ENCODE data around the gene PHACTR4. TPM values are rescaled to one million over a fixed set of nuclear protein-coding genes. Genes with fewer than 3 reads are reported as not detected.

The PHACTR4 gene
- total RNA-seq, 4 donors from 2014 or later = 9.1 to 17.7 (median 13.4) TPM

- ATAC-seq = no peak
- peak overlapping the region in 2 of 4 donors; percentile 46 to 57 for H3K27ac ChIP-seq
- H3K4me1 ChIP-seq = peaks cover 8 to 18% of the 10 kb centered on the region in 2 donors
- no peaks in the 10 kb centered on the region for H3K9me3 ChIP-seq
- no peak for DNase-seq
- H3K36me3 ChIP-seq = no peaks in the 10 kb centered on the region
- no peaks in the 10 kb centered on the region for H3K27me3 ChIP-seq
- no peak overlapping the region for H3K4me3 ChIP-seq
- in situ Hi-C loops (cut with MboI; ENCODE audit: low sequenced_read_pairs in 4 of 4) = no loop called here
- intact Hi-C loops (cut with DNase I; ENCODE audit: low total_unique reads) = loop anchor here (10.0 kb wide), 1 partner anchor 47 kb away; no protein-coding TSS in a partner anchor
- TF ChIP-seq CTCF (IDR thresholded peaks at IDR 0.05 in 4 of 5, conservative IDR thresholded peaks at IDR 0.05 in 1 of 5) = no peak
- no peak for TF ChIP-seq POLR2A (IDR thresholded peaks at IDR 0.05)
These were observed 48.5 kb downstream of the PHACTR4 start for GRCh38 chr1:28417926-28418637.

- H3K9me3 ChIP-seq = no peaks in the 10 kb centered on the region
- in situ Hi-C loops (cut with MboI; ENCODE audit: low sequenced_read_pairs in 4 of 4) = no loop called here
- TF ChIP-seq CTCF (IDR thresholded peaks at IDR 0.05 in 4 of 5, conservative IDR thresholded peaks at IDR 0.05 in 1 of 5) = no peak
- no peak for TF ChIP-seq POLR2A (IDR thresholded peaks at IDR 0.05)
- H3K4me1 ChIP-seq = peaks cover 0 to 12% of the 10 kb centered on the region in 2 donors
- intact Hi-C loops (cut with DNase I; ENCODE audit: low total_unique reads) = no loop called here
- H3K36me3 ChIP-seq = no peaks in the 10 kb centered on the region
- H3K4me3 ChIP-seq = no peak overlapping the region
- no peaks in the 10 kb centered on the region for H3K27me3 ChIP-seq
- ATAC-seq = no peak
- H3K27ac ChIP-seq = no peak overlapping the region
- no peak for DNase-seq
These were observed 52.2 kb downstream of the PHACTR4 start for GRCh38 chr1:28421744-28422143.

- in situ Hi-C loops (cut with MboI; ENCODE audit: low sequenced_read_pairs in 4 of 4) = no loop called here
- Histone ChIP-seq H3K4me3 (no peak overlapping the region), H3K9me3 (no peaks in the 10 kb centered on the region), H3K27ac (no peak overlapping the region), H3K27me3 (no peaks in the 10 kb centered on the region), H3K4me1 (no peaks in the 10 kb centered on the region), H3K36me3 (no peaks in the 10 kb centered on the region)
- DNase-seq (no peak), ATAC-seq (no peak)
- TF ChIP-seq POLR2A (IDR thresholded peaks at IDR 0.05) (no peak), CTCF (IDR thresholded peaks at IDR 0.05 in 4 of 5, conservative IDR thresholded peaks at IDR 0.05 in 1 of 5) (no peak)
- intact Hi-C loops (cut with DNase I; ENCODE audit: low total_unique reads) = no loop called here
These were observed 57.3 kb downstream of the PHACTR4 start for GRCh38 chr1:28426831-28427230.

GRCh38 chr1:28428012-28428411 lies 58.5 kb downstream of the PHACTR4 start:
- no peak overlapping the region for H3K4me3 ChIP-seq
- in situ Hi-C loops (cut with MboI; ENCODE audit: low sequenced_read_pairs in 4 of 4) (no loop called here), intact Hi-C loops (cut with DNase I; ENCODE audit: low total_unique reads) (no loop called here)
- TF ChIP-seq CTCF (IDR thresholded peaks at IDR 0.05 in 4 of 5, conservative IDR thresholded peaks at IDR 0.05 in 1 of 5) (no peak), POLR2A (IDR thresholded peaks at IDR 0.05) (no peak)
- H3K4me1 ChIP-seq = no peaks in the 10 kb centered on the region
- H3K27ac ChIP-seq = no peak overlapping the region
- H3K27me3 ChIP-seq = no peaks in the 10 kb centered on the region
- no peaks in the 10 kb centered on the region for H3K36me3 ChIP-seq
- DNase-seq (no peak), ATAC-seq (no peak)
- H3K9me3 ChIP-seq = no peaks in the 10 kb centered on the region

All from gastrocnemius medialis (tissue), 4 donors.